Psoas muscle (tissue), 8 donors: Measurements from ENCODE around the gene SPRED2. TPM values are rescaled to one million over a fixed set of nuclear protein-coding genes. Genes with fewer than 3 reads are reported as not detected.

Source experiments
- ATAC-seq, 4 donors: fragments of 200-7000 bp; cut with Tn5 transposase; one replicate each; pipeline ENCODE4 v1.9.1; 2020; ENCODE audit warnings: moderate library complexity in 3 of 4, mild to moderate bottlenecking in 2 of 4
- DNase-seq, 2 donors: peaks; one replicate each; pipeline ENCODE4 v3.0.0-alpha.2; 2020
- H3K27ac ChIP-seq: fragments of 200-600 bp; one replicate; pipeline ENCODE4 v1.8.0; 2022
- H3K27me3 ChIP-seq, 3 donors: fragments of 200-600 bp in 1 of 3; one replicate each; pipeline versions ENCODE4 v1.6.1 to v1.8.0; 2013 to 2022; ENCODE audit warnings: low read length in 2 of 3, mild to moderate bottlenecking in 2 of 3, moderate library complexity in 1 of 3; ENCODE audit not compliant: insufficient read depth in 3 of 3
- H3K36me3 ChIP-seq, 2 donors: fragments of 200-600 bp in 1 of 2; one replicate each; pipeline versions ENCODE4 v1.6.1 to v1.8.0; 2013 to 2022; ENCODE audit warnings: low read depth in 1 of 2, mild to moderate bottlenecking in 1 of 2, moderate library complexity in 1 of 2; ENCODE audit not compliant: insufficient read depth in 1 of 2
- H3K4me1 ChIP-seq: fragments of 200-600 bp; one replicate; pipeline ENCODE4 v1.8.0; 2022
- H3K4me3 ChIP-seq: fragments of 200-600 bp; one replicate; pipeline ENCODE4 v1.8.0; 2022; ENCODE audit warnings: mild to moderate bottlenecking
- H3K9me3 ChIP-seq: fragments of 200-600 bp; one replicate; pipeline ENCODE4 v1.8.0; 2022
- WGBS, 3 donors: extraction: QIAGEN DNeasy Blood & Tissue Kit; methylation state at CpG; one replicate each; pipeline versions ENCODE4 v1.1.6 to v1.1.7; 2013; 5-methylcytosine and 5-hydroxymethylcytosine counted together
- intact Hi-C, 2 donors: fragments of 100-400 bp; cut with DNase I; formaldehyde crosslinking; loops; one replicate each; pipeline versions ENCODE4 v1.11.0 to v1.14.2; 2022
- polyA plus RNA-seq, 3 donors: library from polyadenylated mRNA; stranded (reverse); fragments of 200-250 nt; gene quantifications; one replicate each; pipeline ENCODE4 v1.2.3, GENCODE V29; 2013
- total RNA-seq, 4 donors: library from RNA; stranded (reverse); fragmentation: NEBNext Ultra II Directional in 2 of 4; extraction: Animal tissue kit (Norgen Biotek cat#: 25700) in 2 of 4; gene quantifications; one replicate each; pipeline versions ENCODE4 v1.2.1 to v1.2.4, GENCODE V29; 2021 to 2023
- TF ChIP-seq, protein P1 (sequence below): fragments of 200-600 bp; IDR thresholded peaks from one replicate; pipeline ENCODE4 v1.8.0; 2022; ENCODE audit warnings: antibody characterized with exemption
- donor health status: healthy with polysubstance abuse.
- donor health status: DM: no; HTN: no; CAD: no; lungs with moderate emphysema.
- donor health status: Bipolar disorder and iron deficiency.
- donor health status: healthy.
- donor health status: DM: yes; HTN: yes; CAD: no.
- donor health status: DM: no; HTN: no; CAD: no.
- donor health status: DM: no; HTN: no; CAD: no.
- donor health status: DM: yes; HTN: yes; CAD: no.

SPRED2 gene
- total and polyA plus RNA-seq, 7 donors: 3.8 to 16.9 (median 8.5) TPM

DNA sequence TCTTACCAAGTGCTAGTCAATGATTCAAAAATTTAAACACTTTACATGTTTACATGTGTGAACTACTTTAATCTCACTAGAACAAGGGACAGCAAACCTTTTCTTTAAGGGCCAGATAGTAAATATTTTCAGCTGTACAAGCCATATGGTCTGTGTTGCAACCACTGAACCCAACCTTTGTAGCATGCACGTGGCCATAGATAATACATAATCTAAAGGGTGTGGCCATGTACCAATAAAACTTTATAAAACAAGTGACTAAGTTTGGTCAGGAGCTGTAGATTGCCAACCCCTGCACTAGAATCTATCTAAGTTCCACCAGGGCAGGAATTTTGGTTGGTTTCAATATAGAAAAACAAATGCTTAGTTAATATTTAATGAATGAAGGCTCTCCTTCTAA lies 18.4 kb upstream of the SPRED2 start:
- no peak overlapping the region for H3K4me3 ChIP-seq
- H3K27me3 ChIP-seq: no peaks in the 10 kb centered on the region
- no peak for DNase-seq
- no peaks in the 10 kb centered on the region for H3K36me3 ChIP-seq
- no peak for ATAC-seq
- H3K9me3 ChIP-seq: no peaks in the 10 kb centered on the region
- WGBS, 3 donors: 48 to 62% (median 60%) methylated on average over 1 of the region's 1 CpG
- intact Hi-C loops: no loop called here
- no peak overlapping the region for H3K27ac ChIP-seq
- TF ChIP-seq, protein P1, sequence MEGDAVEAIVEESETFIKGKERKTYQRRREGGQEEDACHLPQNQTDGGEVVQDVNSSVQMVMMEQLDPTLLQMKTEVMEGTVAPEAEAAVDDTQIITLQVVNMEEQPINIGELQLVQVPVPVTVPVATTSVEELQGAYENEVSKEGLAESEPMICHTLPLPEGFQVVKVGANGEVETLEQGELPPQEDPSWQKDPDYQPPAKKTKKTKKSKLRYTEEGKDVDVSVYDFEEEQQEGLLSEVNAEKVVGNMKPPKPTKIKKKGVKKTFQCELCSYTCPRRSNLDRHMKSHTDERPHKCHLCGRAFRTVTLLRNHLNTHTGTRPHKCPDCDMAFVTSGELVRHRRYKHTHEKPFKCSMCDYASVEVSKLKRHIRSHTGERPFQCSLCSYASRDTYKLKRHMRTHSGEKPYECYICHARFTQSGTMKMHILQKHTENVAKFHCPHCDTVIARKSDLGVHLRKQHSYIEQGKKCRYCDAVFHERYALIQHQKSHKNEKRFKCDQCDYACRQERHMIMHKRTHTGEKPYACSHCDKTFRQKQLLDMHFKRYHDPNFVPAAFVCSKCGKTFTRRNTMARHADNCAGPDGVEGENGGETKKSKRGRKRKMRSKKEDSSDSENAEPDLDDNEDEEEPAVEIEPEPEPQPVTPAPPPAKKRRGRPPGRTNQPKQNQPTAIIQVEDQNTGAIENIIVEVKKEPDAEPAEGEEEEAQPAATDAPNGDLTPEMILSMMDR: no peak
- H3K4me1 ChIP-seq: no peaks in the 10 kb centered on the region

- no peaks in the 10 kb centered on the region for H3K4me1 ChIP-seq
- WGBS, 3 donors: 94 to 99% (median 96%) methylated on average over 3 of the region's 3 CpGs
- DNase-seq: no peak
- no peaks in the 10 kb centered on the region for H3K27me3 ChIP-seq
- intact Hi-C loops: no loop called here
- ATAC-seq: no peak
- TF ChIP-seq, protein P1: no peak
- H3K9me3 ChIP-seq: no peaks in the 10 kb centered on the region
- no peak overlapping the region for H3K27ac ChIP-seq
- H3K4me3 ChIP-seq: no peak overlapping the region
- no peaks in the 10 kb centered on the region for H3K36me3 ChIP-seq
These were observed 18.0 kb upstream of the SPRED2 start for GRCh38 chr2:65450393-65450792.

GRCh38 chr2:65443509-65444186 lies 11.2 kb upstream of the SPRED2 start:
- H3K4me1 ChIP-seq: no peaks in the 10 kb centered on the region
- DNase-seq (no peak), ATAC-seq (no peak)
- no peak overlapping the region for H3K4me3 ChIP-seq
- no peak overlapping the region for H3K27ac ChIP-seq
- intact Hi-C loops: no loop called here
- TF ChIP-seq, protein P1: no peak
- 92 to 96% (median 93%) methylated on average over 5 of the region's 5 CpGs for WGBS, 3 donors
- H3K9me3 ChIP-seq: no peaks in the 10 kb centered on the region
- H3K27me3 ChIP-seq: no peaks in the 10 kb centered on the region
- H3K36me3 ChIP-seq: no peaks in the 10 kb centered on the region

DNA sequence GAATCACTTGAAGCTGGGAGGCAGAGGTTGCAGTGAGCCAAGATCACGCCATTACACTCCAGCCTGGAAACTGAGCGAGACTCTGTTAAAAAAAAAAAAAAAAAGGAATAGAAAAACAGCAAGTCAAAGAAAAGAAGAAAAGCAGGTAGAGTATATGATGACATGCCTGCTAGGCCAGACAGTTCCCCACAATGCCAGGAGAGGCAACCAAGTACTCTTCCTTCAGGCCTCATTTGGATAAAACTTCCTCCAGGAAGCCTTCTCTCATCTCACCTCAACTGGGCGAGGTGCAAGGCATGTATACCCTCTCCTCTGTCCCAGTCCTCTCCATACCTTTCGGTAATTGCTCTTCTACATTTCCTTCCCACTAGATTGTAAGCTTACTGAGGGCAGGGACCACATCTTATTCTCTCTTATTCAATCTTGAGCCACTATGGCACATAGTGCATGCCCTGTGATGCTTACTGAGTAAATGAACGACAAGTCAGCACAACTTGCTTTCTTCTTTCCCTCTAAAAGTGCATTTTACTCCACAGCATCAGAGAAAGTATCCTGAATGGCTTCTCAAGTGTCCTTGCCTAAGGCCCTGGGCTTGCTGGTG lies 10.1 kb upstream of the SPRED2 start:
- TF ChIP-seq, protein P1: no peak
- Histone ChIP-seq H3K27ac (no peak overlapping the region), H3K36me3 (no peaks in the 10 kb centered on the region), H3K27me3 (no peaks in the 10 kb centered on the region), H3K4me3 (no peak overlapping the region), H3K4me1 (no peaks in the 10 kb centered on the region), H3K9me3 (no peaks in the 10 kb centered on the region)
- DNase-seq: no peak
- WGBS, 3 donors: 90 to 94% (median 94%) methylated on average over 5 of the region's 5 CpGs
- intact Hi-C loops: no loop called here
- ATAC-seq: no peak
